SK-N-SH treated with all-trans-retinoic acid at 6 μM for 48 hours (cell line): ENCODE measurements around the gene AKAP6.

ENCODE experiments used
- ARNTL ChIP-seq: fragments of 450-650 bp; formaldehyde crosslinking; IDR thresholded peaks from 2 replicates; pipeline ENCODE4 v1.5.0; 2020; ENCODE audit warnings: low read depth, mild to moderate bottlenecking, moderate library complexity, borderline replicate concordance
- ESRRG ChIP-seq: fragments of 250-450 bp; sonication (Bioruptor Pico); IDR thresholded peaks from 2 replicates; pipeline ENCODE4 v1.6.1; 2021; ENCODE audit warnings: mild to moderate bottlenecking
- OSR1 ChIP-seq: fragments of 250-450 bp; sonication (Bioruptor Pico); IDR thresholded peaks from 2 replicates; pipeline ENCODE4 v1.8.0; 2022; ENCODE audit warnings: moderate library complexity, mild to moderate bottlenecking, inconsistent platforms
- PATZ1 ChIP-seq: fragments of 250-450 bp; sonication (Bioruptor Pico); IDR thresholded peaks from 2 replicates; pipeline ENCODE4 v1.8.0; 2020; ENCODE audit warnings: mild to moderate bottlenecking, moderate library complexity, borderline replicate concordance
- PPARA ChIP-seq: fragments of 250-450 bp; sonication (Bioruptor Pico); IDR thresholded peaks from 2 replicates; pipeline ENCODE4 v1.5.0; 2020; ENCODE audit warnings: mild to moderate bottlenecking, borderline replicate concordance
- RARB ChIP-seq: fragments of 250-450 bp; sonication (Bioruptor Pico); IDR thresholded peaks from 2 replicates; pipeline ENCODE4 v1.8.0; 2021; ENCODE audit warnings: mild to moderate bottlenecking, moderate library complexity
- TCF4 ChIP-seq: fragments of 250-450 bp; sonication (Bioruptor Pico); IDR thresholded peaks from 2 replicates; pipeline ENCODE4 v1.8.0; 2021; ENCODE audit warnings: mild to moderate bottlenecking, moderate library complexity, borderline replicate concordance
- ZFP3 ChIP-seq: fragments of 250-450 bp; sonication (Bioruptor Pico); IDR thresholded peaks from 2 replicates; pipeline ENCODE4 v1.5.0; 2020; ENCODE audit warnings: mild to moderate bottlenecking, moderate library complexity
- ZFP30 ChIP-seq: fragments of 450-650 bp; formaldehyde crosslinking; IDR thresholded peaks from 2 replicates; pipeline ENCODE4 v1.5.0; 2022; ENCODE audit warnings: mild to moderate bottlenecking, moderate library complexity
- ZNF565 ChIP-seq: fragments of 450-650 bp; formaldehyde crosslinking; conservative IDR thresholded peaks from 2 replicates; pipeline ENCODE4 v1.5.0; 2020; ENCODE audit warnings: low read depth, mild to moderate bottlenecking, moderate library complexity
- TF ChIP-seq, protein P1 (sequence below): fragments of 250-450 bp; sonication (Bioruptor Pico); IDR thresholded peaks from 2 replicates; pipeline ENCODE4 v1.5.1; 2020; ENCODE audit warnings: low read depth, mild to moderate bottlenecking, moderate library complexity

- no peak for TF ChIP-seq ARNTL (CRISPR knock-in tag)
- no peak for TF ChIP-seq ZNF565 (CRISPR knock-in tag)
- no peak for TF ChIP-seq ZFP30
- TF ChIP-seq ZFP3 (CRISPR knock-in tag): 0 out of 2 replicates have a peak, but pooled peaks have one; percentile 27
- TF ChIP-seq ESRRG (CRISPR knock-in tag): no peak
- TF ChIP-seq PPARA: no peak
- TF ChIP-seq, protein P1, sequence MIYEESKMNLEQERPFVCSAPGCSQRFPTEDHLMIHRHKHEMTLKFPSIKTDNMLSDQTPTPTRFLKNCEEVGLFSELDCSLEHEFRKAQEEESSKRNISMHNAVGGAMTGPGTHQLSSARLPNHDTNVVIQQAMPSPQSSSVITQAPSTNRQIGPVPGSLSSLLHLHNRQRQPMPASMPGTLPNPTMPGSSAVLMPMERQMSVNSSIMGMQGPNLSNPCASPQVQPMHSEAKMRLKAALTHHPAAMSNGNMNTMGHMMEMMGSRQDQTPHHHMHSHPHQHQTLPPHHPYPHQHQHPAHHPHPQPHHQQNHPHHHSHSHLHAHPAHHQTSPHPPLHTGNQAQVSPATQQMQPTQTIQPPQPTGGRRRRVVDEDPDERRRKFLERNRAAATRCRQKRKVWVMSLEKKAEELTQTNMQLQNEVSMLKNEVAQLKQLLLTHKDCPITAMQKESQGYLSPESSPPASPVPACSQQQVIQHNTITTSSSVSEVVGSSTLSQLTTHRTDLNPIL (CRISPR knock-in tag): no peak
- TF ChIP-seq OSR1 (CRISPR knock-in tag): no peak
- 0 out of 2 replicates have a peak, but pooled peaks have one; percentile 21 for TF ChIP-seq RARB (CRISPR knock-in tag)
- 0 out of 2 replicates have a peak, but pooled peaks have one; percentile 15 for TF ChIP-seq PATZ1 (CRISPR knock-in tag)
- no peak for TF ChIP-seq TCF4 (CRISPR knock-in tag)
Observed at GRCh38 chr14:32470161-32470715, 141.1 kb downstream of the AKAP6 start.
